Midbrain (tissue), 1 donor: ENCODE data around the gene PPP1R12B.
"Not testable (repeated sequence)": the region's sequence is repeated elsewhere in the genome, so short reads cannot be mapped to it uniquely, and the experiment has no call there.

Experiments
- DNase-seq: peaks from one replicate; lab custom pipeline; 2025; lab: John Stamatoyannopoulos, UW

PPP1R12B gene

DNA sequence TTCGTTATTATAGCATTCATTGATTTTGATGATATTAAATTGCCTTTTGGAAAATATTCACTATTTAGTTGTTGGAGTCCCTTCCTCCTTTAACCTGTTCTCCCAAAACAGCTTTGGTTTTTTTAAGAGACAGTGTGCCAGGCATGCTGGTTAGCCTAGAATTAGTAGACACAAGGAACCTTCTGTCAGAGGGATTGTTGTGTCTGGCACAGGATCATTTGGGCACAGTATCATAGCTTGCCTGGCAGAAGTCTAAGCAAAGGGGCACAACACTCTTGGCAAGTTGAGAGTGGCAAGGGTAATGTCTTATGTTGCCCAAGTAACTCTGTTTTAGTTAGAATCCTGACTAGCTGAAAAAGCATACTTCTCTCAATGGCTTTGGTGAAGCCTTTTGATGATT lies 49.9 kb downstream of the PPP1R12B start:
- peak; percentile 37 for DNase-seq

DNA sequence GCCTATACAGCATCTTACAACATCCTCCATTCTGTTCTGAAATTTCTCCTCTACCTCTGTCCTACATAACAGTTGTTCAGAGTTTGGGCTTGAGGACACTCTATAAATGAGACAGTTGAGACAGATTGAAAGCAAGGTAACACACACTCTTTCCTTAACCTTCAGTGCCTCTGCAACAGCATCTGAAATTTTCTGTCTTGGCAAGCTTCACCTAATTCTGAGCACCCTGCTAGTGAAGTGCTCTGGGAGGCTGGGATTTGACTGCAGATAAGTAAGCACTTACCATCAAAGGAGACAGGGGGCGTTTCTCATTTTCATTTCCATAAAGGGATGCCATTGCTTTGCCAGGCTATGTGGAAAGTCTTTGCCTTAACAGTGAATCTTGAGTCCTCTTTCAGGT lies 53.3 kb downstream of the PPP1R12B start:
- DNase-seq, result not testable (repeated sequence)

DNA sequence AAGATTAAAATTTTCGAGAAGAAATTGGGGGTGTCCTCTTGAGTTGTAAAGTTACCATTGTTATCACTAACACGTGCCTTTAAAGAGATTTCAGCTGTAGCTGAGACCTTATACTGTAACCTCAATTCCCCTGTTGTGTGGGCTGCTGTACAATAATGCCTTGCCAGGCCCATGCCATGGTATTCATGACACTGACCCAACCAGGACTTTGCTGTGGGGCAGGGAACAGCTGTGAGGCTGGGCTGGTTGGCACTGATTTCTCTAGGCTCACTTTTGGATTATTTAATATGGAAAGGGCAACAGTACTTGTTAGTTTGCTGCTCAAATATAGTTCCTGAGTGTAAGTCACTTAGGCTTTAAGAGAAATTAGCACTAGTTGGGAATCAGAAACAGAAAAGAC lies 54.9 kb downstream of the PPP1R12B start:
- not testable (repeated sequence) for DNase-seq

DNA sequence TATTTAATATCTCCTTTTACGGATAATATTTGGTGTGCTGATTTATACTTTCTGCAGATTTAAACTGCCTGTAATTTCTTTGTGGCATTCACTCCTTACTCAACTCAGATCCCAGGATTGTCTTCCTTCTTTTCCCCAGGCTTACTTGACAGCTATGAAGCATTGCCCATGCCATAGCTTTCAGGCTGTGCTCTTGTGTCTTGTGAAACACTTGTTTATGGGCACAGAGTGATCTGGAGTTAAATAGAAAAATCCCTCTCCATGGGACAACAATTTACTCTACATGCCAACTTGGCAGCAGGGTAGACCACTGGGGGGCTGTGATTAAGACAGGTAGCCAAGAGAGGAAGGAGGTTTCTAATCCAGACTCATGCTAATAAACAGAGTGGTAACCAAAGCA lies 57.4 kb downstream of the PPP1R12B start:
- peak; percentile 52 for DNase-seq

DNA sequence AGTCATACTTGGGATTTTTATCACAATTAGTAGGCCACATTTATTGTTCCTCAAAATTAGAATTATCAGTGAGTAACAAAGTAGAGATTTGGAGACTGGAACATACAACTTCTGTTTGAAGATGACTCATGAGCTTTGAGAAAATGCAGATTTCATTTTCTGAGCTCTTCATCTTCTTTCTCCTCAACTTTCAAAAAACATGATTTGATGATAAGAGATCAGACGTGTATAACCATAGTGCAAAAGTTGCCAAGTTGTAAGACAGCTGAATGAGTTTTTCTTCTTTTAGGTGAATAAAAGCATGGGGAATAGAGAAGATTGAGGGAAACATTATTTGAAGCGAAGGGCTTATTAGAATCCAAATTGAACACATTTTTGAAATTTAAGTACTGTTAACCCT lies 58.4 kb downstream of the PPP1R12B start:
- not testable (repeated sequence) for DNase-seq

DNA sequence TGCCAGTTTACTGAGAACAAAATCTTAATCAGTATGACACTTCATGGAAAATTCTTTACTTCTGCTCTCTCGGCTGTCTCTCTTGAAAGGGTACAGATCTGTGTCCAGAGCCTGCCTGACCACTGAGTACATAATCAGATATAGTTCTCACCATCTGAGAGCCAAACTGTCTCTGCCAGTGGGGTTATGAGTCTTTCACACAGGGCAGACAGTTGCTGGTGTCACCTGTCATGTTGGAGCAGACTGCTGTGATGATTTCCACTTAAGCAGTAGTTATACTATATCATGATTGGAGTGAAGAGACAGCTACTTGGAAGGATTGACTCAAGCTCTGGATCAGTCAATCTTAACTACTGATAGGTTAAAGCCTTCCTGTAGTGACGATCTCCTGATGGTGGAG lies 58.9 kb downstream of the PPP1R12B start:
- DNase-seq, result not testable (repeated sequence)

DNA sequence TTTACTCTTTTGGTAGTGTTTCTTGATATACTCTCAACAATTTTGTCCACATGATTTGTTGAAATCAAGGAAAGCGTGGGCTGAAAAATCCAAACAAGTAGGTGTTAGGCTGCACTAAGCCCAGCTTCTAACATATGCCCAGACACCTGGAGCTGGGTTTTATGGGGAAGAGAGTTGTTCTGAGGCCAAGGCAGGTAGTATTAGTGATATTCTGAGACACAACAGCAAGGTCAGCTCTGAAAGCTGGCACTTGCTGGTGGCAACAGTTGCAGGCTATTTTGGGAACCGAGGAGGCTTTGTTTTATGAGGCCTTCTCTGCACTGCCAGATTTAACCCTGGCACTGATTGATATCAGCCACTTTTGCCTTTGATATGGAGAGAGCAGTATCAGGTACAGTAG lies 61.8 kb downstream of the PPP1R12B start:
- not testable (repeated sequence) for DNase-seq

DNA sequence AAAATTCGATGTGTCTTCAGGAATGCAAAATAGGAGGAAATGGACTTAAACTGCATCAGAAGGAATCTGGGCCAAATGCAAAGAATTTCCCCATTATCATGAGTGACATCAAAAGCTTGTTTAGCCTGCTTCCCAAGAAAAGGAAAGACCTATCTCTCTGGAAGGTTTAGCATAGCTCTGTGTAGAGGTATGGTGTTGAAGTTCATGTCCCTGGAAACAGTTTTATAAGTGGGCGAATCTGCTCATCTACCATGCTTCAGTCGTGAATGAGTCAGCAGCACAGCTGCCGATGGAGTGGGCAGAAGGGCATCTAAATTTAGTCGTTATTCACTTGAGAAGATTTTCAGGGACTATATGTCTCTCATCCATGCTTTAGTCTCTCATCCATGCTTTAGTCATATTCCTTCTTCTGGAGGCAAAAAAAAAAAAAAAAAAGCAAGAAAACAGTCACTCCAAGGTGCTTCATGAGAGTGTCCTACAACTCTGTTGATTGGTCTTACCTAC lies 62.4 kb downstream of the PPP1R12B start:
- not testable (repeated sequence) for DNase-seq

DNA sequence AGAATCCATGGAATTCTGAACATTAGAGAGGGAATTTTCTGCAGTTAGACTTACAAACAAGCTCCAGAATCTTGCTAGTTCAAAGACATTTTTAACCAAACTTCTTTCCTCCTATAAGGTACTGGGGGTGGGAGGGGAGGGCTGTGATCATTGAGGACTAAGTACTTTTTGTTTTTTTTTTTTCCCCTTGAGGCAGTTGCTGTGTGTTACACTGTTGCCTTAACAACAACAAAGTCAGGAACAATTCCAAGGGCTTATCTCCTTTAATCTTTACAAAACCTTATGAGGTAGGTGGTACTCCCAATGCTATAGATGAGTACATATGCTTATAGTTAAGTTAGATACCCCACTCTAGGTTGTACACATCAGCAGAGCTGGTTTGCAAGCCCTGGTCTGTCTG lies 62.9 kb downstream of the PPP1R12B start:
- DNase-seq, result no peak

DNA sequence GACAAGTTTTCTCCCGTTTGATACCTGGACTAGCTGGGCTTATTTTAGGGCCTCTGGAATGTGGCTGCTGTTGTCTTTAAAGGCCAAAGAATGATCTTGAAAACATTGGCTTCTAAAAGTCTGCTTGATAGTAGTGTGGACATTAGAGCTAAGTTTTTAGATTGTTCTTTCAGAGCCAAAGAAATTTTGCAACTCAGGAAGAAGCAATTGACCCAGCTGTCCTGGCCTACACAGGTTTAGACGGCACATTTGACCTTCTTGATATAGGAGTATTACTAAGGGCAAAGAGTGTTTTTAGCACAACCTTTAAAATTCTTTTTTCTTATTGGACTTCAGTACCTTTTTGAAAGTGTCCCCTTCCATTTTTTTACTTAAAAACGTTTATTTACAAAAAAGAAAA lies 63.9 kb downstream of the PPP1R12B start:
- not testable (repeated sequence) for DNase-seq

DNA sequence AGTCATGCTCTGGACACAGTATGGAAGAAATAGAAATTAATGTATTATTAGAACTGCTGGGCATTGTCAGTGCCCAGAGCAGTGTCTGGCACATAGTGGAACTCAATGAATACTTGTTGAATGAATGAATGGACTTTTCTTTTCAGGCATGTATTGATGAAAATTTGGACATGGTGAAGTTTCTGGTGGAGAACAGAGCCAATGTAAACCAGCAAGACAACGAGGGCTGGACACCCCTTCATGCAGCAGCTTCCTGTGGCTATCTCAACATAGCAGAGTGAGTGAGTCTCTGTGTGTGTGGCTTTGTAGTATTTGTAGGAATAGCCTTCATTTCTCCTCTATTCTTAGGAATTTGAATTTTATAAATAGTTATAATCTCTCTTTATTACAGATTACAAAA lies 68.1 kb downstream of the PPP1R12B start:
- DNase-seq, result peak; percentile 57

DNA sequence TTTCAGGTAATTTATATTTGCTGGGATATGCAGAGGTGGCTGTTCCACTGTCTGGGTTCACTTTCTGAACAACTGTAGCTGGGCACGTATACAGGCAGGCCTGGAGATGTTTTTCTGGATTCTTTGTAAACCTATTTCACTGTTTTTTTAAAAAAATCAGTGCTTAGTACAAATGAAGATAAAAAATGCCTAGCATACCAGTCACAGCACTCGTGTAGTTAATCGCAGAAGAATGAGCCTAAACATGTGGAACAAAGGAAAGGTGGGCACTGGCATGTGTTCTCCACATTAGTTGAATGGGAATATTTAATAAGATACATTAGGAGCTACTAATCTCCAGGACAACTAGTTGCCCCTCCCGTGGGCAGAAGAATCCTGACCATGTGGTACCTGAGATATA lies 68.6 kb downstream of the PPP1R12B start:
- DNase-seq, result not testable (repeated sequence)

DNA sequence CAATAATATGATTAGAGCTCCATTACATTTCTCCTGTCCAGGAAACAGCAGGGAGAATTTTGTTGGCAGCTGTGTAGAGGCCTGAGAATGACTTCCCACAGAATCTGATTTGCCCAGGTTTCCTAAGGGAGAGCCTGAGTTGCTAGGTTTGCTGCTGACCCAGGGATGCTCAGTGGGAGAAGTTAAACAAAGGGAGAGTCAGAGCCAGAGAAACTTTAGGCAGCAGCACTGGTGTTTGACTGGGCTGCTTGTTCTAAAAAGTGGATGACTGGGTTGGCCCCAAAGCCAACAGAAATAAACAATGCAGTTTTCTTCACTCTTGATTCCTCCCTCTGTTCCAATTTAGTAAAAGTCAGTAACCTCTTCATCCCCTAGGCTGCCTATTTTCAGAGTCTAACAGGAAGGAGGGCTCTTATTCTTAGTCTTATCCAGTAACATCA lies 69.3 kb downstream of the PPP1R12B start:
- DNase-seq, result peak; percentile 57

DNA sequence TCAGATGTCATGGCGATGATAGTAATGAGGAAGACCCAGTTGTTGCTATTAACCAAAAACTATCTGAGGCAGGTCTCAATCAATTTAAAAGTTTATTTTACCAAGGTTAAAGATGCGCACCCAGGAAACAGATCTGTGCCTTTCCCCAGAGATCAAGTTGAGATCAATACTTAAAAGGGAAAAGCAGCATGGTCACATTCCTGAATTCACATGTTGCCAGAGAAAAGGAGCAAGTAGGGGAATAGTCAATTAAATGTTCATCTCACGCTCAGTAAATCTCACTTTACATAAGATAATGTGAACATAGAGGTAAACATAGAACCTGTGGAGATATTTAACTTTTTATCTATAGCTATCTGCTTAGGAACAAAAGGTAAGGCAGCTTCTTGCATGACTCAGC lies 71.2 kb downstream of the PPP1R12B start:
- not testable (repeated sequence) for DNase-seq

DNA sequence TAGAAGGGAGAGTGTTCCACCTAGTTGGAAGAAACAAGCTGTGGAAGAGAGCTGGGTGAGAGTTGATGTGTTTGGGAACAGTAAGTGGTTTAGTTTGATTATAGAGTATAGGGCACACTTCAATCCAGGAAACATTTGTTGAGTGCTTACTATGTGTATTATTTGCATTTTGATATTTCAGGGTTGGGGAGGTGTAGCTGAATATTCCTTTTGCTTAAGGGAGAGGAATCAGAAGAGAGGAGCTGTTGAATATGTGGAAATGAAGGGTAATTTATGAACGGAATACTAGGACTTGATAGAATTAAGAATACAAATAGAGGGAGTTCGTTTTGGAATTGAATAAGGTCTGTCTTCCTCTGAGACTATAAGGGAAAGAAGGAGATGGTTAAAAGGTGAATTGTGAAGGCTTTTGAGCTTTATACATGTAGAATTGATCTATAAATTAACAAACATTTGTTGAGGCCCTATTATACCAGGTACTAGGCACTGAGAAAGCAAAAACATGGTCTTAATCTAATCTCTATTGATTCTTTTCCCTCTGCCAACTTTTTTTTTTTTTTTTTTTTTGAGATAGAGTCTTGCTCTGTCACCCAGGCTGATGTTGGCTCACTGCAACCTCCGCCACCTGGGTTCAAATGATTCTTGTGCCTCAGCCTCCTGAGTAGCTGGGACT lies 72.1 kb downstream of the PPP1R12B start:
- DNase-seq, result not testable (repeated sequence)

DNA sequence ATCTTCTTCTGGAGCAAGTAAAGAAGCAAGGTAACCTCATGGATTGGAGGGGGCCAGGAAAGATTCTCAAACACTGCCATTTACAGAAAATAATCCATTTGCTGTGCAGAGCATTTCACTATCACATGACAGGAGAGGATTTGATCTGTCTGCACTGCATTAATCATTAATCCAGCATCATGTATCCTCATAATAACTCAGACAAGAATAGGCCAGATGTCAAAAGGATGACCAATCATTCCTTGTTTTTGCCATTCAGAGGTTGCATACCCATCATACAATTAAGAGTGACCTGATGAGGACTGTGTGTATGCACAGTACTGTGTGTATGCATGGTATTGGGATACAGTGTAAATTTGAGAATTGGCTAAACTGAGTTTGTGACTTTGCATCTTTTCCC lies 74.2 kb downstream of the PPP1R12B start:
- not testable (repeated sequence) for DNase-seq

DNA sequence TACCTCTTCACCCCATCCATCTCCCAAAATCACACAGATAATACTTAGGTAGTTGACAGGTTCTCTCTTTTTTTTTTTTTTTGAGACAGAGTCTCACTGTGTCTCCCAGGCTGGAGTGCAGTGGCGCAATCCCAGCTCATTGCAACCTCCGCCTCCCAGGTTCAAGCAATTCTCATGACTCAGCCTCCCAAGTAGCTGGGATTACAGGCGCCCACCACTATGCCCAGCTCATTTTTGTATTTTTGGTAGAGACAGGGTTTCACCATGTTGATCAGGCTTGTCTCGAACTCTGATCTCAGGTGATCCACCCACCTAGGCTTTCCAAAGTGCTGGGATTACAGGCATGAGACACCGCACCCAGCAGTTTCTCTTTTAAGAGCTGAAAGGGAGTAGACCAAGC lies 75.8 kb downstream of the PPP1R12B start:
- not testable (repeated sequence) for DNase-seq

DNA sequence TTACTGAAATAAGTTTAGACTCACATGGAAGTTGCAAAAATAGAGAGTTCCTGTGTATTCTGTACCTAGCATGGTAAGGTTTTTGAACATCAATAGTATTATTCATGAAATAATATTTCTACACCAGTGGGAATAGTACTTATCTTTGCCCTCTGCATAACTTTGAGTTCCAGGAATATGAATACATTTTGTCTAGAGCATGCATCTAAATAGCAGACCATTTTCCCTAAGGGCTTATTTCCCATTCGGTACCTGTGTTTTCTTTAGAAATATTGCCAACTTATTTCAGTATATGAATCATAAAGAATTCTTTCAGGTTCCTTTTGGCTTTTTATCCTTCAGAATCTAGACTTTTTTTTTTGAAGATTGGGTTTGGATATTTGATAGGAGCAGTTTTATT lies 81.6 kb downstream of the PPP1R12B start:
- DNase-seq, result not testable (repeated sequence)

DNA sequence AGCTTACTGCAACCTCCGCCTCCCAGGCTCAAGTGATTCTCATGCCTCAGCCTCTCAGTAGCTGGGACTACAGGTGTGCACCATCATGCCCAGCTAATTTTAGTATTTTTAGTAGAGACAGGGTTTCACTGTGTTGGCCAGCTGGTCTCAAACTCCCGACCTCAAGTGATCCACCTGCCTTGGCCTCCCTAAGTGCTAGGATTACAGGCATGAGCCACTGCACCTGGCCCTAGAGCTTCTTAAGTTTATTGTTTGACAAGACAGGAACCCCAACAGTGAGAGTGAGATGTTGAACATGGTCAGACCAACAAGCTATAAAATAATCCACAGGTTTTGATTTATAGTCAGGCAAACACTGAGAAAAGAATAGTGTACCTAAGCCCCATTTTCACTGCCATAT lies 83.8 kb downstream of the PPP1R12B start:
- not testable (repeated sequence) for DNase-seq

DNA sequence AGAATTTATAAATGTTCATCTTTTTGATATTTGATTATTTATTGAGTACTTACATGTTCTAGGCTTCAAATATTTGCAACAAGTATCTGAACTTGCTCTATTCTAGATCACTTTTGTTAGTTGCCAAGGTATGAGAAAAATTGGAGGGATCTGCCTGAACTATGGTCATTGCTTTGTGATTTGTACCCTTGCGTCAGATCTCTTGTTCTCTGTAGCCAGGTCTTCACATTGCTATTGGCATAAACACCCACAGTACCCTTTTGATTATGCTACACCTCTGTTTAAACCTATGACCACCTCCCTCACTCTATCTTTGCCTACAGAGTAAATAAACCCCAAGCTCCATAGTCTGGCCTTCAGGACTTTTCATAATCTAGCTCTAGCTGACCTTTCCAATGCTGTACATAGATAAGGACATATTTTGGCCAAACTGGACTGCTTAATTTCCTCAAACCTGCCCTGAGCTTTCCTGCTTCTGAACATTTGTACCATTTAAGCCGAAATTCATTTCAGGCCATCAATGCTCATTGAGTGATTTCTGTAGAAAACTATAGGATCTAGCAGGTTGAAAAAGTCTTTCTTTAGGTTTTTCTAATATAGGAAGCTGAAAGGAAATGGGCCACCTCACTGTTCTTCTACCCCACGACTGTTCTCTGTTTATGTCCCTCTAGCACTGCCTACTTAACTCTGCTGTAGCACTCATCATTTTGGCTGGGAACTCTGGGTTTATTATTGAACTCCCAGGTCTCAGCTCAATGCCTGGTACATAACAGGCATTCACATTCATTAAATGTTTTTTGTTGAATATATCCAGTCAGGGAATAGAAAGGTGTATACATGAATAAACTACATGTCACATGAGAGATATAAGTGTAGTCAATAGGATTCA lies 84.9 kb downstream of the PPP1R12B start:
- no peak for DNase-seq

DNA sequence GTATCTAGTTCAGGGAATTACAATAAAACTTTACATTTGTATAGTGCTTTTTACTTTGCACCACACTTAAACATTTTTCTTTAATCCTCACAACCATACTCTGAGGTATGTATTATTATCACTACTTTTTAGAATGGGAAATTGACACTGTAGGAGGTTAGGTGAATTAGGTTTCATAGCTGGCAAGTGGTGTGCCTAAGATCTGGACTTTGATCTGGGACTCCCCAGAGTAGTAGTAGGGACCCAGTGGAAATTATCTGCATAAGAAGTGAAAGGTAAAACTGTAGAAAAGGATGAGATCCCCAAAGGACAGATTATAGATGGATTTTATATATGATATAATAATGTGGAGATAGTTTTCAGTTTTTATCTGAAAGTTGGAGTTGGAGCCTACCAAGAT lies 85.6 kb downstream of the PPP1R12B start:
- no peak for DNase-seq

DNA sequence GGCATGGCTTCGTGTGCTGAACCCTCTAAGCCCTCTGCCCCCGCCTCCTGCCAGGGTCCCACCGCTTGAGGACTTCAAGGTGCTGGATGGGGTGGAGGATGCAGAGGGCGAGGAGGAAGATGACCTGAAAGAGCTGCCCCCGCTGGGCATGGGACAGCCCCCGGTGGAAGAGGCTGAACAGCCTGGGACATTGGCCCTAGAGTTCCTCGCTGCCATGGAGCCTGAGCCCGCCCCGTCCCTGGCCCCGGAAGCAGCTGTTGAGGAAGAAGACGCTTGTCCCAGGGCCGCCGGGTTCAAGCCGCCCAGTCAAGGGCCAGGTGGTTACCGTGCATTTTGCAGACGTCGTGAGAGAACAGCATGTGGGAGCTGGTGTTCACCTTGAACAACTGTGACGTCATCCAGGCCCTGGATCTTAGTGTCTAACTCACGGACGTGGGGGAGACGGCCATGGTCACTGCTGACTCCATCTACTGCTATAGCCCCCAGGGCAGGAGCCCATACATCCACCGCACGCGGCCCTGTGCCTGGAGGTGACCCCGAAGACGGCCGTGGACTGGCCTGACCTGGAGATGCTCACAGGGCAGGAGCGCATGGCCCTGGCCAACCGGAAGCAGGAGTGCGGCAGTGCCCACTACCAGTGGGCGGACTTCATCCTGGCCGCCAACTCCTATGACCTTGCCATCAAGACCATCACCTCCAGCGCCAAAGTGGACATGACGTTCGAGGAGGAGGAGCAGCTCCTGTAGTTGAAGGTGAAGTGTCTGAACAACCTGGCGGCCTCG lies 90.1 kb downstream of the PPP1R12B start:
- DNase-seq, result no peak
